ENCODE measurements around the gene PIGO.
A peak's percentile ranks its signal among the peaks of the same experiment; 100 is the strongest.

The PIGO gene

DNA sequence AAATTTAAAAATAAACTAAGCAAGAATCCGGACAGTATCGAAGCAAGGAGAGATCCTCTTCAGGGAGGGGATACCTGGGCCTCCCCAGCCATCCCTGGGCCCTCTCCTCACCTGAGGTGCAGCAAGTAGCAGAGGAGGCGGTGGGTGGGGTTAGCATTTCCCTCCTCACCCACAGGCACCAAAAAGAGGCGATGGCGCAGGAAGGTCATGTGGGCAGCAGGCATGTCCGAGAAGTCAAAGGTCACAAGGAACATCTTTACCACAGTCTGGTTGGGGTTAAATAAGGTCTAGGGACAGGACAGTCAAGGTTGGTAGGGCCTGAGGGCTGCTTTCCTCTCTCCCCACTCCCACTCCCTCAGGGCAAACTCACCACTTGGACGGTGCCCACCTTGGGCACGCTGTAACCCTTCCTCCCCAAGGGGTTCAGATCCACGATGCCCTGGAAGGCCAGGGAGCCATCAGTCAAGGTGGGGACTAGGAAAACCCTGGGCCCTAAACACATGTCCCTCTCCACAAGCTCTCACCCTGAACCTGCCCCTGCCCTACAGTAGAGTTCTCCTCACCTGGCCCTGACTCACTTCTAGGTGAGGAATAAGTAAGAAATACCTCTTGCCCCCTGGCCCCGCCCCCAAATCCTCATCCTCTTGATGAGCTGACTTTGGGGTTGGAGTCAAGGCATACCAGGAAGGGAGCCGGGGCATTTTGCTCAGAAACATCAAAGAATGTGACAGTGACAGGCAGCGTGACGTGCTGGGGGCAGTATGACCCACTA is 9.4 kb upstream of the PIGO start:
- no peak for DNase-seq

DNA sequence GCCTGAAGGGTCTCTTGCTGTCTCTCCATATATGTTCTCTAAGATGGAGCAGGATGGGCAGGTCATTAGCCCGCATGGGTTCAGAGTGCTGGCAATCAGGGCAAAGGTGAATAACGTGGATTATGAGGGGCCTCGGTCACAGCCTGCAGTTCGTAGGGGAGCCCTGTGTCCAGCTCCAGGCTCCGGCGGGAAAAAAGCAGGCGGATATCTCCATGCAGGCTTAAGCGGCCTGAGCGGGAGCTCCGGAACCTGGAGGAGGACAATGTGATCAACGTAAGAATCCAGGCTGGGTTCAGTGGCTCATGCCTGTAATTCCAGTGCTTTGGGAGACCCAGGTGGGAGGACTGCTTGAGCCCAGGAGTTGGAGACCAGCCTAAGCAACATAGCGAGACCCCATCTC is 8.7 kb upstream of the PIGO start:
- no peak for DNase-seq

DNA sequence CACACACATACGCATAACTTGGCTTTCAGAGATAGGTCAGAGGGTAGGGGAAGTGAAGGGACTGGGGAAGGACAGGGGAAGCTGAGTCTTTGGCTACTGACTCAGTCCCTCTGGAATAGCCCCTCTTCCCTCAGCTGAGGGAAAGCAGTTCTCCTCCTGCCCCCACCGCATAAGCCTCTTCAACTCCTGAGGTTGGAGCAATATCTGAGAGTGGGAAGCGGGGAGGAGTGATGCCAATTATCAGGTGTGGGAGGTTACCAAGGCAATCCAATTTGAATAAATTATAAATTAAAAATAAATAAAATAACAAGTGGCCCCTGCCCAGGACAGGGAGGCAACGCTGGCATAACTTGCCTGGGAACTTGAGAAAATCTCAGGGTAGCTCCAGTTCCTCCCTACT is 8.2 kb upstream of the PIGO start:
- no peak for DNase-seq

DNA sequence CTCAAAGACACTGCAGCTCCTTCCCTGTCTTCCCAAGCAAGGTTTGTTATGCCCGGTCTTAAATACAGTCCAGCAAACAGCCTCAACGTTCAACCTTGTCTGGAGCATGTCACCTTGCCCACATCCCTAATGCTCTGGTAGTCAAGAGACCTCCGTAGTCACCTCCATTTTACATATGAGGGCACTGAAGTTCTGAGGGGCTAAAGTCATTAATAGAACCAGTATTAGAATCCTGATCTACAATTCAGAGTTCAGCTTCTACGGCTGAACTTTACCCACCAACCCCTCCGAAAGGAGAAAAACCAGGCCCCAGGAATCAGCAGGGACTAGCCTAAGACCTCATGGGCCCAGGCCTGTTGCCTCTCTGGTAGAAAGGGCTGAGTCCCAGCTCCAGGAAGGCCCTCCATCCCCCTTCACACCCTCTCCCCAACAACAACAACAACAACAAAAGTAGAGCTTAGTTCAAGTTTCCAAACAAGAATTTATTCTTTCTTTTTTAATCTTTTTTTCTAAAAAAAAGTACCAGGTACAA is 7.3 kb upstream of the PIGO start:
- DNase-seq: no peak

DNA sequence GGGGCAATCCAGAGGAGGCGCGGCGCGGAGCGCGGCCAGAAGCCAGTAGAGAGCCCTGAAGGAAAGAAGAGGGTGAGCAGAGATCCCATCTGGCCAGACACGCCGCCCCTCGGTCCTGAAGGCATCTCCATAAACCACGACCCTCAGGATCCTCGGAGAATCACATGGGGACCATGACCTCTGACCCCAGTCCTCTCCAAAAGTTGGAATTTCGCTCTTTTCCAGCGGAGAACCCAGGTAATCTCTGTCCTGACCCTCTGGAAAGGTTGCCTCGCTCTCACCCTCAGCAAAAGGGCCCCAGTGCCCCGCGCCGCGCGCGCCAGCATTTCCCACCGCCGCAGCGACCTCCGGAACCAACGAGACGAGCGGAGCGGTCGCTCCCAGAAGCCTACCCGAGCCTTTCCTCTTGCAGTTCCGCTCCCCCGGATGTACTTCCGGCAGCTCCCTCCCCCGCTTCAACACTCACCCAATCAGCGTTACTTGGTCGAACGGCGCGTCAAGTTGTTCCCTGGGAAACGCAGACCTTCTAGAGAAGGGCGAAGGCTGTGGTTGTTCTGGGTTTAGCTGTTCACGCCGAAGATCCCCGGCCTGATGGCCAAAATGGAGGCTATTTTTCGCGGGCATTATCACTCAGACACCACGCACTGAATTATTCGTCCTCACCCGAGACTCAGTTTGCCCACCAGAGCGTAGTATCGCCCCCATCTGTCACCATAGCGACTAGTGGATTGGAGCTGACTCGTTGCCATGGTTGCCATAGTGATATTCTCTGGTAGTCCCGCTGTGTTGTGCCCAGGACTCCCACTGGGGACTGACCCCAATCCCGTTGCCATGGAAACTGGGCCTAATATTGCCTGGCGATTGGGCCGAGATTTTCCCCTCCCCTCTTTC is 6.6 kb upstream of the PIGO start, which contains the start of gene STOML2:
TSS of gene STOML2 (minus strand) at position 363 of the 891 bp plus-strand sequence. CDS start at position 326, 37 bp downstream.
- peak; percentile 95 for DNase-seq

DNA sequence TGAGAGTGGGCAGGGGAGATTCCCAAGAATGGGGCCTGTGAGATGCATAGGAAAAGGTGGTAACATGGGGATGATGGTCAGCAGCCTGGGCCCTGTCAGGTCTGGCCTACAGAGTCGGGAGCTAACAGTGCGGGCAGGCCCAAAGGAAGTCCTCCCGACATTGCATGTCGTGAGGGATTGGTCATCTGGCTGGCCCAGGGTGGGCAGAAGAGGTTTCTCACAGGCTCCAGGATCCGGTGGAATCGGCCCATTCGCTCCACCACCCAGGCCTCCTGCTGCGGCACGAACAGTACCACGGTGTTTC is 6.0 kb upstream of the PIGO start:
- DNase-seq: no peak

DNA sequence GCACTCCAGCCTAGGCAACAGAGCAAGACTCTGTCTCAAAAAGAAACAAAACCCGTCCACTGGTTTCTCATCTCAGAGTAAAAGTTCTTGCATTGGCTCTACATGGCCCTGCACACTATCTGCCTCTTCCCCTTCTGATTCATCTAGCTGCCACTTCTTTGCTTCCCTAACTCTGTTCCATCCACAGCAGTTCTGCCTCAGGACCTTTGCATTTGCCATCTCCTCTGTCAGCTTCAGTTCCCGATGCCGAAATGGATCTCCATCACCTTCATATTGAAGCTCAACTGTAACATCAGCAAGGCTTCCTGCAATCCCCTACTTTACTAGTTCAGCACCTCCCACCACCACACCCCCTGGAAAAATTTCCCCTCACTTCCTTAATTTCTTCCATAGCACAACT is 1.2 kb upstream of the PIGO start:
- no peak for DNase-seq

DNA sequence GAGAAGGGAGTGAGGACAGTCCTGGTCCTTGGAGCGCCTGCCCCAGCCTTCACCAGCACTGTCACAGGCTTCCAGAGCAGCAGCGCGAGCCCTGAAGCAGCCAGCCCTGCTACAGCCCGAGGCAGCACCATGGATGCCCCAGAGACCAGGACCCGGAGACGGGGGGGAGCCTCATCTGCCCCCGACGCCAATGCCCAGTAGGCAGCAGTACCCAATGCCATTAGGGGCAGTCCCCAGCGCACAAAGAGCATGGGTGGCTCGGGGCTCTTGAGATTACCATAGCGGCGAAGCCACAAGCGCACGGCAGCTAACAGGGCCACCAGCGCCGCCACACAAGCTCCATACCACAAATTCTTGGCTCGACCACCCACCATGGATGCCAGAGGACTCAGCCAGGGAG is 4.9 kb downstream of the PIGO start:
- DNase-seq: no peak

DNA sequence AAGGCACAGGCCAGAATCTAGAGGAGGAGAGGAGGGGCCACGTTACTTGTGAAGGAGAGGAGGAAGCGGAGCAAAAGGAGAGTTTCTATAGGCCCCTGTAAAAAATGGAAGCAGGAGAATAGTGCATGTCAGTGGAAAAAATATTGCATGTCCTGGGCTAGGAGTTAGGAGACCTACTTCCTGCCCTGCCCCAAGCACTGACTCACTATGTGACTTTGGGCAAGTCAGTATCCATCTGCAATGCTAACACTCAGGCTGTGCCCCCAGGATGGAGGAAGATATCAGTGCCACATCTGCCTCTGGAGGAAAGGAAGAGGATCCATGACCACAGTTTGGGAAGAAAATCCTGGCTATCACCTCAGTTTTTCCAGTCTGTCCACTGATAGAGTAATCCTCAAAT is 7.0 kb downstream of the PIGO start:
- no peak for DNase-seq

DNA sequence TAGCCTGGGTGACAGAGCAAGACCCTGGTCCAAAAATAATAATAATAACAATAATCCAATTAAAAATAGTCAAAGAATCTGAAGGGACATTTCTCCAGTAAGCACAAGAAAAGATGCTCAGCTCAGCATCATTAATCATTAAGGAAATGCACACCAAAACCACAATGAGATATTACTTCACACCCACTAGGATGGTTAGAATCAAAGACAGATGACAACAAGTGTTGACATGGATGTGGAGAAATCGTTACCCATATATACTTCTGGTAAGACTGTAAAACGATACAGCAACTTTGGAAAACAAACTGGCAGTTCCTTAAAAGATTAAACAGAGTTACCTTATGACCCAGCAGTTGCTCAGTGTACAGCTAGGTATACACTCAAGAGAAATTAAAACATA is 11.3 kb downstream of the PIGO start:
- no peak for DNase-seq

DNA sequence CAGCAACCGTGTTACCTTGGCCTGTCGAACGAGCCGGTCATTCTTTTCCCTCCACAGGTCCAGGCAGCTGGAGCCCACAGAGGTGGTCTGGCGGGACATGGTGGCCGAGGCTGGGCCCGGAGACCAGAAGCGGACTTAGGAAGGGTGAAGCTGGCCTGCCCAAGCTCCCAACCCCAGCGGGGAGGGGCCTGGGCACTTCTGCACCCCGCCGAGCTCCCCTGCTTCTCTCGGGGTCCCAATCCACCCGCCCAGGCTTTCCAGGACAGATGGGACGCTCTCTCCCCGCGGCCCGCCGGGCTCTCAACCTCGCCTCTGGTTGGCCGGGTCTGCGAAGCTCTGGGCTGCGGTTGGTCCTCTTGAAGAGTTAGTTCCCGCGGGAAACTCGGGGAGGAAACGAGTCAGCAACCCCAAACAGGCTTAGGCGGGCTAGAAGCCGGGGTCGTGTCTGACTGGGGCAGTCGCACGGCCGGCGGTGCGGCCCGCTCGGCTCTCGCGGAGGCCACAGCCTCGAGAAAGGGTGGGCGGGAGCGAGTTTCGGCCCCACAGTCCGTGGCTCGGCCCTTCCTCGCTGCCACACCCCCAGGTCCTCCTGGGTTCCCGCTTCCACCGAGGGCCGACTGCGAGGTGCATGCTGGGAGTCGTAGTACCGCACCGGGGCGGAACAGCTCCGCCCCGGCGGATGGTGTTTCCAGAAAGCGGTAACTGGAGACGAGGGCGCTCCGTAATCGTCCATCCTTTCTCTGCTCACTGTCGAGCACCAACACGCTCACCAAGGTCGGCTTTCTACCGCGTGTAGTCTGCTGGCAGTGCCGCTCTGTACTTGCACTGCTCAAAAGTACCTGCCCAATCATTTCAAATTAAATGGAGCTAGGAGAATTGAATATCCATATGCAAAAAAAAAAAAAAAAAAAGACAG is 16.7 kb downstream of the PIGO start, which contains the start of gene FANCG:
TSS of gene FANCG (minus strand) at position 517 of the 916 bp plus-strand sequence. CDS start at position 99, 418 bp downstream.
- DNase-seq: peak; percentile 84

DNA sequence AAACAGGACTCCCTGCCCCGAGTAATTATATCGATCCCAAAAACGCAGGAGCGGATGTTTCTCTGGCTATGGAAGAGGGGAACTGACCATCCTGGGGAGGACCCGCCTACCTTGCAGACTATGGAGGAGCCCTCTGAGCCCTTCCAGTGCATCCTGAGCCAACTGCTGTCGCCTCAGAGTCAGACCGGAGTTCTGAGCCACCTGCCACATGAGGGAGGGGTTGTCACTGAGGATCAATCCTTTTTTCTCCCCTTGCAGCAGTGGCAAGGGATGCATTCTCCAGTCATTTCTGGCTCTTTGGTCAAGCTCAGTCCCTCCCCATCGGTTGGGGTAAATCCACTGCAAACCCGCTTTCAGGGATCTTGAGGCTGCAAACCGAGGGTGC is 17.4 kb downstream of the PIGO start:
- no peak for DNase-seq

DNA sequence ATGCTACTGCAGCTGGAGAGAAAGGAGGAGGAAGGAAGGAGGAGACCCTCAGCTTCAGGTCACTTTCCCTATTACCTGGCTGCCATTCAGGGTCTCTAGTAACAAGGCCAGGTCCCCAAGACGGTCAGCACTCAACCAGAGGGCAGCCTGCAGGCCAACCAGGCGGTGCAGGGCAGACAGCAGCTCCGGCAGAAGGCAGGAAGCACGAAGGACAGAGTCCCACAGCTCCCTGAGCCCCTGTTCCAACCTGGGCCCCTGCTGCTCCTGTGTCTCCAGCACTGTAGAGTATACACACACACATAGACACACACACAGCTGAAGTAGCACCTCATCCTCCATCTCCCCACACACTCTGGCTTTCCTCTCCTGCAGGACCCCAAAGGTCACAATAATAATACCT is 18.3 kb downstream of the PIGO start:
- DNase-seq: no peak

DNA sequence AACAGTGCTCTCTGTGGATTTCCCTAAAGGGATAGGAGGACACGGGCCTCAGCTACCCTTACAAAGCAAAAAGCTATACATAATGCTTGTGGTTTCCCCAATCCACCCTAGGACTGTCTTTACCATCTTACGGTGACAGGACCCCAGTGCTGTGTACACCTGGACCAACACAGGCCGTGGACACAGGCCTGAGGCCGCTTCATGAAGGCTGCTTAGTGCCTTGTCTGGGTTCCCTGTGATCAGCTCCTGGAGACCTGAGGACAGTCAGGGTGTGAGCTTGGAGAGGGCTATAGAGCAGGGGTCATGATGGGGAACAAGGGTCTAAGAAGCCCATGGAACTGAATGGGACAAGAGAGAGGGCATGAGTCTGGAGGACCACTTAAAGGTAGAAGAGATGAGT is 19.5 kb downstream of the PIGO start:
- no peak for DNase-seq

DNA sequence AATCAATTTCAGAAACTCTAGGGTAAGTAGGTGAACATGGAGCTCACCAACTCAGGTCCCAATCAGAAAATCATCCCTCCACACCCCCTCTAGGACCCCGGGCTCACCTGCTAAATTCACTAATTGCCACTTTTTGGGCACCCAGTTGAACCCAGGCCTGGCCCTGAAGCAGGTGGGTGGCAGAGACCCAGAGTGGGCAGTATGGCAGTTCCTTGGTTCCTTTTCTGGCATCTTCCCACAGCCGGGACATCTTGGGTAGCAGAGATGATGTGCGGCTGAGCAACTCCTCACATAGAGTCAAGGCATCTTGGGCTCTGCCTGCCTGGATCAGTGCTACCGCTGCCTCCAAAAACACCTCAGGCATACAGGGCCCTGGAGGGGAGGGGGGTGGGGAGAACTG is 21.0 kb downstream of the PIGO start:
- no peak for DNase-seq

DNA sequence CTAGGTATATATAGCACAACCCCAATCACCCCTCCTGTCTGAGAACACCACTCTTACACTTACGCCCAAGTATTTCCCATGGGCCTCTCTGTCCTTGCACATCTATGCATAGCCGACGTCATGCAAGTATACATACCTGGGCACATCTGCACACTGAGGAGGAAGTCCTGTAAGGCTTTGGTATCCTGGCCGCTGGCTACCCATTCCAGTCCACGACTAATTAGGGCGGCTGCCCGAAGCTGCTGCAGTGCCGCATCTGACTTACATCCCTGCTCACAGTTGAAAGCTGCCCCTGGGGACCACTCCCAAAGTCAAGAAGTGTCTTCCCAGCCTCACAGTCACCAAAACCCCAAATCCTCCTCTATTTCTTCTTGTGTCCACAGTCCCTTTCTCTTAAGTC is 21.6 kb downstream of the PIGO start:
- DNase-seq: no peak

DNA sequence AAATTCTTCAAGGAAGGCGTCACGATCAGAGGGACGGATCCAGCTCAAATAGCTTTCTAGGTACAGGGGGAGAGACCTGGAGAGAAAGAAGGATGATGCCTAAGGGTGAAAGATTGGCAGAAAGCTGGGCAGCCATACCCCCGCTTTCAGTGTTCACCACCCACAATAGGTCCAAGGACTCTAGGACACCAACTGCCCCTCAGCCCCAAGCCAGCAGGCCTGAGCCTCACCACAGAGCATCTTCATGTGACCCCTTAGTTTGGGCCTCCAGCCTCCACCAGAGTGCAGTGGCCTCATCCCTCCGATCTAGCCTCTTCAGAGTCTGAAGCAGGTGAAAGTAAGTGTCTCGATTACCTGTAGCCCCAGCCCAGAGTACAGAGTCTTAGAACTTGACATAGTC is 22.2 kb downstream of the PIGO start:
- no peak for DNase-seq

DNA sequence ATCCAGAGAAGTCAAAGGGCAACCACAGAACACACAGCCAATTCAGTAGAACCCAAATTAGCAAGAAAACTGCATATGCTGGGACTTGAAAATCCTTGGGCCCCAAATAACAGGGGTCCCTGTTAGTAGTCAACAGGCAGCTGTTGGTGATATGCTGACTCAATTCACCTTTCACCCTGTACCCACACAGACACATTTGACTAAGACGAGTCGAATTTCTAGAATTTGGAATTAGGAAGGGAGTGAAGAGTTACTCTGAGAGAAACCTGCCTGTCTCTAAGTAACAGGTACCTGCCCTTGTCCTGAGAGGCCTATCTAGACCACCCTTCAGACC is 23.1 kb downstream of the PIGO start:
- DNase-seq: no peak

DNA sequence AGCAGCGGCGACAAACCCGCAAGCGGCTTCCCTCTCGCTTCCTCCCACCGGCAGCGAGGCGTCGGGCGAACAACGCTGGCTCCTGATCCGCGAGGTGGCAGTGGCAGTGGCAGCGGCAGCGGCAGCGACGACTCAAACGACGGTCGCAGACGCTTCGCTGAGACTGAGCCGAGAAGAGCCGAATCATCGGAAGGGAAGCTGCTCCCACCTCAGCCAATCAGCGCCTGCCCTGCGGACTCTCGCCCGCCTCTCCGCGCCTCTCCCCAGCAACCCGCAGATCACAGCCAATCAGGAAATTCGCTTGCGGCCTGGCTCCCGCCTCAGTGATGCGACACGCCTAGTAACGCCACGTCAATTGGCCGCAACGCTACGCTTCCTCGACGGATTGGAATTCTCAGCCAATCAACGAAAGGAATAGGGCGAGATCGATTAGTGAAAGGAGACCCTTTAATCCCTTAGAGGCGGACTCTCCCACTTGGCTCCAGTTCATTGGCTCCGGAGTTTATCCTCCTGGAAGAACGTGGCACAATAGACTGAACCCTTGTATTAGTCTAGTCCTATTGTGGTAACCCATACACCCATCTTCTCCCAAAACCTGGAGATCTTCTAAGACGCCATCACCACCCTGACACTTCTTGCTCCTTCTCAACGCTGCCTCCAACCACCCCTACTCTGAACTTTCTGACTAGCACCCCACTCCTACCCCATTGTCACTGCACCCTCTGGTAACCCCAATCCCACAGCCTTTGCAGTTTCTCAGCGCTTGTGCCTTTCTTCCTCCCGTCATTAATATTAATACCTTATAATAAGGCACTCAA is 23.7 kb downstream of the PIGO start, which contains the start of gene VCP:
TSS of gene VCP (minus strand) at position 165 of the 818 bp plus-strand sequence. CDS start 272 bp downstream, outside the sequence.
- peak; percentile 99 for DNase-seq

DNA sequence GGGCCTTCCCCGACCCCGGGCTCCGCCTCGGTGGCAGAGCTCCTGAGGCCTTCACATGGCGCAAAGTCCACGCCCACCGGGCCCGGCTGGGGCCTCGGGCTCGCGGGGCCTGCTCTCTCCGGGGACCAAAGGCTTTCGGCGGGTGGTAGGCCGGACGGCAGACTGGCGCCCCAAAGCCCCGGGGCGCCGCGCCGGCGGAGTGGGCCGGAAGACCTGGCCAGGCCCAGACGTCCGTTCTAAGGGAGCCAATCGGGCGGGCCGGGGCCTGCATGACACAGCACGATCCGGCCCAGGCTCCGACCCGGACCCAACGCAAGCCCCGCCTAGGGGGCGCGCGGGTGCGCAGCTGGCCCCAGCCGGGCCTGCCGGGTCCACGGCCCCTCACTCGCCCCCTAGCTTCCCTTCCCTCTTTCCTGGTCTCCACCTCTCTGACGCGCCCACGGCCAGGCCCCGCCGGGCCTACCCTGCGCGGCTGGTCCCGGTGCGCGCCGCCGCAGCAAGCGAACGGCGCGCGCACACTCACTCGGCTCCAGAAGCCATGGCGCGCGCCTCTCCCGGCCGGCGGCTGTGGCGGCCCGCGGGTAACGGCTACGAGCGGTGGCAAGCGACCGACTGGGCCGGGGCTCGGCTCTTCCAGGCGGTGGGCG is 24.5 kb downstream of the PIGO start:
- DNase-seq: peak; percentile 80

Measured in CD4-positive, alpha-beta T cell treated with Interleukin-12 subunit alpha and Interleukin-12 subunit beta, for 1 hour (primary cell).